Measurements from ENCODE around the gene HIRA.
A peak's percentile ranks its signal among the peaks of the same experiment; 100 is the strongest.

Gene HIRA, protein sequence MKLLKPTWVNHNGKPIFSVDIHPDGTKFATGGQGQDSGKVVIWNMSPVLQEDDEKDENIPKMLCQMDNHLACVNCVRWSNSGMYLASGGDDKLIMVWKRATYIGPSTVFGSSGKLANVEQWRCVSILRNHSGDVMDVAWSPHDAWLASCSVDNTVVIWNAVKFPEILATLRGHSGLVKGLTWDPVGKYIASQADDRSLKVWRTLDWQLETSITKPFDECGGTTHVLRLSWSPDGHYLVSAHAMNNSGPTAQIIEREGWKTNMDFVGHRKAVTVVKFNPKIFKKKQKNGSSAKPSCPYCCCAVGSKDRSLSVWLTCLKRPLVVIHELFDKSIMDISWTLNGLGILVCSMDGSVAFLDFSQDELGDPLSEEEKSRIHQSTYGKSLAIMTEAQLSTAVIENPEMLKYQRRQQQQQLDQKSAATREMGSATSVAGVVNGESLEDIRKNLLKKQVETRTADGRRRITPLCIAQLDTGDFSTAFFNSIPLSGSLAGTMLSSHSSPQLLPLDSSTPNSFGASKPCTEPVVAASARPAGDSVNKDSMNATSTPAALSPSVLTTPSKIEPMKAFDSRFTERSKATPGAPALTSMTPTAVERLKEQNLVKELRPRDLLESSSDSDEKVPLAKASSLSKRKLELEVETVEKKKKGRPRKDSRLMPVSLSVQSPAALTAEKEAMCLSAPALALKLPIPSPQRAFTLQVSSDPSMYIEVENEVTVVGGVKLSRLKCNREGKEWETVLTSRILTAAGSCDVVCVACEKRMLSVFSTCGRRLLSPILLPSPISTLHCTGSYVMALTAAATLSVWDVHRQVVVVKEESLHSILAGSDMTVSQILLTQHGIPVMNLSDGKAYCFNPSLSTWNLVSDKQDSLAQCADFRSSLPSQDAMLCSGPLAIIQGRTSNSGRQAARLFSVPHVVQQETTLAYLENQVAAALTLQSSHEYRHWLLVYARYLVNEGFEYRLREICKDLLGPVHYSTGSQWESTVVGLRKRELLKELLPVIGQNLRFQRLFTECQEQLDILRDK

DNA sequence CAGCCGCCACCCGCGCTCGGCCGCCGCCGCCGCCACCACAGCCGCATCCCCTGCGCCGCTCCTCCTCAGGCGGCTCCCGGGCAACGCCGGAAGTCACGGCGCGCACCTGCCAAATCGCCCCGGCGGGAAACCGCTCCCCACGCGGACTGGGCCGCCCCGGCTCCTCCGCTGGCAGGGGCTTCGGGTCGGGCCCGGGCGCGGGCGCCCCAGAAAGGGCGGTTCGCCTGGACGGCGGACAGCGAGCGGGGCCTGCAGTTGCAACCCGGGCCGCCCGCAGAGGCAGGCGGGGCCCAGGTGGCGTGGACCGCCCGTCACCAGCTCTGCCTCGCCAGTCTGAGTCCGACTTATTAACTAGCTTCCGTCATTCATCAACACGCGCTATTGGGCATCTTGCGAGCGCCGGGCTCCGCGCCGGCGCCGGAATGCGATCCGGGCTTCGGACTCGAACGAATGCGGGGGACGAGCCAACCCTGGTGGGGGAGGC lies at the start of gene HIRA:
HIRA (minus strand) TSS at position 85 of the 484 bp plus-strand sequence. CDS start 257 bp downstream, outside the sequence.
- peak; percentile 53 for DNase-seq (ENCODE audit: low spot score)

DNA sequence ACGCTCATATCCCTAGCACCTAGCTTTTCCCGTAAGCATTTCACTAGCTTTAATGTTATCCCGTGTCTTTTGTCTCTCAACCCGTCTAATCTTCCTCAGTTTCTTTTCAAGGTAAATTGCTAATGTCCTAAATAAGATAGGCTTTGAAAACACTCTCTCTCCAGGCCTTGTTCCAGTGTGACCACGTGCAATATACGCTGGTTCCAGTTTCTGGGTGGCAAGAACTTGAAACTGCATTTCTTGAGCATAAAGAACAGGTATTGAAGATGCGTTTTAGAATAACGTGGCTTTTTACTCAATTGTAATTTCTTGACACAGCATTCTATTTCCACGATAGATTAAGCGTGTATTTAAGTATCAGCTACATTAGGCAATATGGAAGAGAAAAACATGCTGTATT lies 49.3 kb upstream of the HIRA start:
- no peak for DNase-seq (ENCODE audit: low spot score)

DNA sequence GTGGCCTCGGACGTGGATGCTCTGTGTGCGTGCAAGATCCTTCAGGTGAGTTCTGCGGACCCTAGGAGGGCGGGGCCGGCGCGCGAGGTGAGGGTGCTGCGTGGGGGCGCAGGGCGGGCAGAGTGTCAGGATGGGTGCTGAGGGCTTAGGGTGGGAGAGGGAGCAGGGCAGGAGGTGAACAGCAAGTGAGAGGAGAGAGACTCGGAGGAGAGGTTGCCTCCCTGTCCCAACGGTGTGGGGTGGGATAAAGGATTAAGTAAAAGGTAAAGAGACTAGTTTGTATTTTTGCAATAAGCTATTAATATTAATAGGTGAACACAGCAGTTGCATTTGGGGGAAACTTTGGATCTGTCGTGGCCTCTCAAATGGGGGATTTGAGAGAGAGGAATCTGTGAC lies 48.6 kb upstream of the HIRA start:
- DNase-seq (ENCODE audit: low spot score), result no peak

DNA sequence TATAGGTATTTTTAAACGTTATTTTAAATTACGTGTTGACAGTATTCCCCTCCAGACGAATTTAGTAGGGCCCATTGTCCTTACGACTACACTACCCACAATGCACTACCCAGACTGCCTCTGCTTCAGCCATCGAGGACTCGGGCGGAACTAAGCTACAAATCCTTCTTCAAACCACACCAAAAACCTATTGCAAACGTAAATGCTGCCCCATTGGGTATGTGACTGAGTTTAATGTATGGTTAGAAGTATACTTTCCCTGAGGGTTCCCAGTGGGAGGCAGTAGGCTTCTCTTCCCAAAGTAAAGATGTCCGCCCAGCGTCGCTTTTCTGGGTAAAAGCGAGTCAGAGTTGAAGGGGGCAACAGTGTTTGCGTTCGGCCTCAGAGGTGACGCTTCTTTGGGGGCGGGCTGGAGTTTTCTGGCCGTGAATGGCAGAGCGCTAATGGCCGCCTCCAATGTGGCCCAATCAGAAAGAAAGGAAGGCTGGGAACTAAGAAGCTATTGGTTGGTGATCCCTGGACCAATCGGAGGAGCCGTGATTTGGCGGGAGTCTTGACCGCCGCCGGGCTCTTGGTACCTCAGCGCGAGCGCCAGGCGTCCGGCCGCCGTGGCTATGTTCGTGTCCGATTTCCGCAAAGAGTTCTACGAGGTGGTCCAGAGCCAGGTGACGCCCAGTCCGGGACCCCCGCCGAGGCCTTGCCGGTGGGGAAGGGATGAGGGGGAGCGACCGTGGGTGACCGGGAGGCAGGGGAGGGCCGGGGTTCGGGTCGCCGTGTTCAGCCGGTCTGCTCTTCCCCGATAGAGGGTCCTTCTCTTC lies 48.0 kb upstream of the HIRA start, which contains the start of gene CDC45:
CDC45 (plus strand) TSS at position 566 of the 818 bp plus-strand sequence; CDS start at position 615, 49 bp downstream.
- peak; percentile 97 for DNase-seq (ENCODE audit: low spot score)

DNA sequence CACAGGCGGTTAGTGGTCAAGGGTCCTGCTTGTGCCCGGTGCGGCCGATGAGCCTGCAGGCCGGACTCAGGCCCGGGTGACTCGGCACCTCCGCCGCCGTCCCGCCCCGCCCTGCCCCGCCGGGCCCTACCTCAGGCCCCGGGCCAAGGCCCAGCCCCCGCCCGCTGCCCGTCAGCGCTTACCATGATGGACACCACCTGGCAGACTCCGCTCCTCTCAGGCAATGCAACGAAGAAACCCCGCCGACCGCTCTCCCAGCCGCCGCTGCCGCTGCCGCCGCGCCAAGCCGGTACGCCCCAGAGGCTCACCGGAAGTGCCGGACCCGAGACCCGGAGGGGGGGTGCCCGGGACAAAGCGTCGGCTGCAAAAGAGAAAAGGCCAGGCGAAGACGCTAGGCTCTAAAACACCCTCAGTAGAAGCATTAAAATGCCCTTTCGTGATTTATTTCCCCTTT lies 47.4 kb upstream of the HIRA start, which contains the start of gene UFD1:
UFD1 (minus strand) TSS at position 293 of the 454 bp plus-strand sequence; CDS start at position 185, 108 bp downstream.
- DNase-seq (ENCODE audit: low spot score), result no peak

DNA sequence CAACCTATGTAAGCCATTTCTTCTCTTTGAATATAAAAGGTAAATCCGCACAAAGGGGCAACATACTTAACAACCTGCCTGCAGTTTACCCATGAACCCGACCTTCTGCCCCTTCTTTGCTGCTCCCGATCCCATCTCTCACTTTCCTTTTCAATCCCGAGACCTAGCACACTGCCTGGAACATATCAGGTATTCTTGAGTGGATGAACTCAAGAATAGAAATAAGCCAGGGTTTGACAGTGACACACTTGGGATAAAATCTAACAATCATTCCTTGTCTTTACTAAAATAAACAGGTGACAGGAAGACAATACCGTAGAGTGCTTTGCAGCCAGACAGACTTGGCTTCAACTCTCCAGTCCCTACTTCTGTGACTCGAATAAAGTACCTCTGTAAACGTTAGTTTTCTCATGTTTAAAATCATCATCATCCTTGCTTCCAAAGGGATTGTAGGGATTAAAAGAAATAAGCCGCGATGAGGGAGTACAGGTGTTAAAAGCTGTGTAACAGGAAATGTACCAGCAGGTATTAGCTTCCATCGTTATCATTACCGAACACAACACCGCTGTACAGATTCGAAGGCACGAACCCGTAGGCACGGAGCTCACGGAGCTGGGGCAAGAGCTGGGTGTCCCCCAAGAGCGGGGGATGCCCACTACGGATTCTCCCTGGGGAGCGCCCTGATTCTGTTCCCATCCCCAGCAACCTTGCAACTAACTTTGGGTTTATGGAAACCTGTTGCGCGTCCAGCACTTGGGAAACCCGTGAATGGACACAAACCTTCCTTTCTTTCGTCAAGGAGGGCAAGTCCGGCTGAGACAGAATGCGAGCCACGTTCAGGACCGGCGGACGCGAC lies 46.7 kb upstream of the HIRA start:
- DNase-seq (ENCODE audit: low spot score), result no peak

DNA sequence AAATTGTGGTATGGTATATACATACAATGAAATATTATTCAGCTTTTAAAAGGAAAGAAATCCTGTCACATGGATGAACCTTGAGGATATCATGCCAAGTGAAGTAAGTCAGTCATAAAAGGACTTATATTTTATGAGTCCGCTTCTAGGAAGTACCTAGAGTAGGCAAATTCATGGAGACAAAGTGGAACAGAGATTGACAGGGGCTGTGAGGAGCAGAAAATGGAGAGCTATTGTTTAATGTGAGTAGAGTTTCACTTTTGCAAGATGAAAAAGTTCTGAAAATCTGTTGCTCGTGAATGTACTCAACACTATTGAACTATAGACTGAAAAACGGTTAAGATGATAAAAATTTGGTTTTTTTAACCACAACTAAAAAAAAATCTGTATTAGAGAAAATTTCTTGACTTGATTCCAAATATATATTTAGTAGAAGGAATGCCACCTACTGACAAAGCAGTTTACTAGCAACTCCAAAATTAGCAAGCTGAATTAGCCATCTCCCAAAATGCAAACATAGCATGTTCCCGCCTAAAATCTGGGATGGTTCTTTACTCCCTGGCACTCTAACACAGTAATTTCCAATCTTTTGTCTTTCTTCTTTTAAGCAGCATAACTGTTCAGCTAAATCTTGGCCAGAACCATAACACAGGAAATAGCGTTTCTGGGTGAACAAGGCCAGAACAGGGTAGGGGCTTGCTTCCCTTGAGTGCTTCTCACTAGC lies 46.0 kb upstream of the HIRA start:
- DNase-seq (ENCODE audit: low spot score), result peak; percentile 14

DNA sequence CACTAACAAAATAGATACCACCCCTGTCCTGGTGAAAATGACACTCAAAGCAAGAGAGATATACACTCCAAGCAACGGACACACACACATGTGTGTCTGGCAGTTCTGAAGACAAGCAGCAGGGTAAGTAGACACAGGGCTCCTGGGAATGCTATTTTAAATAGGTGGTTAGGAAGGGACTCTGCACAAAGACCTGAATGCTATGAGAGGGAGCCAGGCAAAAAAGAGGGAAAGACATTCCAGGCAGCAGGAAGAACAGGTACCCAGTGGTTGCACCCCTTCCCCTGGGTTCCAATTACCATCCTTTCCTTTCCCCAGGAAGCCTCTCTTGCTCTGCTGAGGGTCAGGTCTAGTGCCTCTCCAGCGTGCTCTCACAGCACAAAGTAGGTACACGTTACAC lies 44.5 kb upstream of the HIRA start:
- DNase-seq (ENCODE audit: low spot score), result no peak

DNA sequence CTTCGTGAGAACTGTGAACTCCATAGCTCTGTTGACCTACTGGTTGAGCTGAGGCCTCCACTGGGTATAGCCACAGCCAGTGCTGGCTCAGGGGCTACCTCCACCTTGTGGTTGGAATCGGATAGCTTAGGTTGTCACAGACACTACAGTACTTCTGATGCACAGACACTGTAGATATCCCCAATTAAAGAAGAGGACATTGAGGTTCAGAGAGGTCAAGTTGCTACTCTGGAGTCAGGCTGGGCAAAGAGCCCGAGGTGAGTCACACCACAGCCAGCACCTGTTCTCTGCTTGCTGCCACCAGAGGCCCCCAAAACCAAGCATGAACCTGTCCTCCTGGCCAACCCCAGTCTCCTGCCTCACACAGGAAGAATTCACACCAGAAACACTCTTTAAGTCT lies 42.0 kb upstream of the HIRA start:
- DNase-seq (ENCODE audit: low spot score), result no peak

DNA sequence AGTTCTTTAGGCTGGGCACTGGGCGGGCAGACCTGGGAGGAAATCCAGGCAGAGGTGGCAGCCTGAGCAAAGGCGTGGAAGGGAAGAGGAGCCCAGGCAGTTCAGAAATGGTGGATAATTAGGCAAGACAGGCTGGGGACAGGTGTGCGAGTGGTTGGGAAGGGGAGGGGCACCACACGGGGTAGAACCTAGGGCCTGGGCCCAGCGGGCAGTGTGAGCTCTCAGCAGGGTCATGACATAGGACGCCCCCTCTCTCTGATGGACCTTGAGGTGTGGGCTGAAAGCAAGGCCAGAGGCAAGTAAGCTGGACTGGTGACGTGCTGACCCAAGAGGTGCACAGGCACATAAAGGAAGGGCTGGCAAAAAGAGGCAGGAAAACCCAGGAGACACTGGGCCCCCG lies 40.7 kb upstream of the HIRA start:
- DNase-seq (ENCODE audit: low spot score), result no peak

DNA sequence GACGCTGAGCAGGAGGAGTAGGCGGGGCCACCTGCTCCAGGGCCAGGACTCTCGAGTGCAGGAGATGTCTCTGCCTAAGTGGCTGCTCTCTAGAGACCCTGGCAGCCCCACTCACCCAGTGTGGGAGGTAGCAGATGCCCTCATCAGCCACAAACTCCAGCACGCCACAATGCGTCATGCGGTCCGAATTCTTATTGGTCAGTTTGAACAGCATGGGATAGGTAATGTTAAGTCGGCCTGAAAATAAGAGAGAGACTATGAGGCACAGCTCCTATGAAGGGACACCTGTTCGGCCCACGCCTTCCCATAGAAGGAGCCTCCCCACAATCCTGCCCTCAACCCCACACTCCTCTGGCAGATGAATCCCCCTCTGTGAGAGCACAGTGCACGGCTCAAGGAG lies 40.0 kb upstream of the HIRA start:
- no peak for DNase-seq (ENCODE audit: low spot score)

DNA sequence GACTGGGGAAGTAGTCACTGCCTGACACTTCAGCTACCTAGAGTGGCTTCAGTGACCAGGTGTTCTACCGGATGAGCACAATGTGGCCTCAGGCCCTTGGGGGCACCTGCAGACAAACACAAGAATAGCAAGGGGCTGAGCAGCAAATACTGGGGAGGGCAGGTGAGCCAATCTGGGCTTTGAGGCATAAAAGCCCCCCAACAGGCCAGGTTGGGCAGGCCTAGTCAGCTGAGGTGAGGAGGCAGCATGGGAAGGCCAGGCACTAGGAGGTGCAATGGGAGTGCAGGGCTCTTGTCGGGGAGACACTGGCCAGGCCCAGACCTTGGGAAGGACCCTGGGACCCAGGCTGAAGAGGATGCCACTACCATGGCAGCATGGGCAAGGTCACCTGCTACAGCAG lies 38.5 kb upstream of the HIRA start:
- DNase-seq (ENCODE audit: low spot score), result no peak

DNA sequence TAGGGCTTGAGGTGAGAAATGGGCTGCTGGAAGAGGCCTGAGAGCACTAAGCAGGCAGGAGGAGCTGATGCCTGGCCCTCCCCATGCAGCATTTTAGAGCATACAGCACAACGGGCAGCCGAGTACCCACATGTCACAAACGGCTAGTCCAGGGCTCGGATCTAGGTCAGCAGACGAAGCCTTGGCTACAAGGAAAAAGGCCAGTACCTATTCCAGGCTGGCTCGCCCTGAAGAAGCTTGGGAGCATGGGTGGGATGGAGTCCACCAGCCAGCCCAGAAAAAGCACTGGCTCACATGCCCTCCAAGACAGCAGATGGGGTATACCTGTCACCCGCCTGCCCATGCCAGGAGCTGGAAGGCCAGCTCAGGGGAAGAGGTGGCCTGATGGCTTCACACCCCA lies 37.9 kb upstream of the HIRA start:
- DNase-seq (ENCODE audit: low spot score), result no peak

DNA sequence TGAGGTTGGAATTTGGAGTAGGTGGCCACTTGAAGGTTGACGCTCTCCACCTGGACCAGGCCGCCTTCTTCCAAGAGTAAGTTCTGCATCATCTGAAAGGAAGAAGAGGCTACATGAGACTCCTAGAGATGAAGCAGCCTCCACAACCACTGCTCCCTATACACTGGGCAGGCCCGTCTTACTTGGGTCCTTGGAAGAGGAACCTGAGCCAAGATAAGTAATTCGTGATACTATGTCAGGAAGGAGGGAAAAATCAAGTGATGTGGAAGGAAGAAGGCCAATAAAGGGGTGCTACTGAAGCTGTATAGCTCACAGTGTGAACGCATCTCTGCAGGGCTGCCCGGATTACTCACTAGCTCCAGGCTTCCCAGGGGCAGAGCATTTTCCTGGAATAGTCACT lies 36.4 kb upstream of the HIRA start:
- no peak for DNase-seq (ENCODE audit: low spot score)

DNA sequence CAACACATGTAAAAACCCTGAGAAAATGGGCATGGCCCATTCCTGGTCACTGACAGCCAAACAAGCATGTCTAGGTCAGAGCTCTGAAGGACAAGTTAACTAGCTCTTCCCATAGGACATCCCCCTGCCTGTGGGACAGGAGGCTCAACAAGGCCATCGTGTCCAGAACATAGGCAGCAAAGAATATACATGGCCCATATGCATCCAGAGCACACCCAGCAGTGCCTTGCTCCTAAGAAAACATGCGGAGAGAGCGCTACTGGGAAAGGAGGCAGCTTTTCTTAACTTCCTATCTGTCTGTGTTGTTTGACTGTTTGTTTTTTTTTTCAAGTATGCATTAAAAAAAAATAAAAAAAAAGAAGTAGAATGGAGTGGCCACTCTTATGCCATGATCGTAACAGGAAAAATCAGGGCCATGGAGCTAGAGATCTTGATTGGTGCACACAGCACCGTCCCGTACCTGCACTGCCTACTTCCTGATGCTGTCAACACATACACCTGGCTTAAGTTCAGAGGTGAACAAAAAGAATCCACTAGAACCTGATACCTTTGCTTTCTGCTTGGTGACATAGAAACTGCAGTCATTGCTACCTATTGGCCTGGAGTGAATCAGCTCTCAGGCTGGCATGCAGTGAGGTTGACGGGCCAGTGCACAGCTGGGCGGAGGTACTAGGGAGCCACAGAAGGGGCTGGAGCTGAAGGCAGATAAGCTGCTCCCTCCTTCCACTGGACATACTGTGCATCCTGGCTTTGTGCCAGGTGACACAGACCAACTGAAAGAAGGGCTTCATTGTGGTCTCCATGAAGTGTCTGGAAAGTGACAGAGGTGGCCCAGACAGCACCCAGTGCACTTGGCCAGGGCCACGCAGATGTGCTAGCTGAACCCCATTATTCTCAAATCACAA lies 35.6 kb upstream of the HIRA start:
- DNase-seq (ENCODE audit: low spot score), result no peak

DNA sequence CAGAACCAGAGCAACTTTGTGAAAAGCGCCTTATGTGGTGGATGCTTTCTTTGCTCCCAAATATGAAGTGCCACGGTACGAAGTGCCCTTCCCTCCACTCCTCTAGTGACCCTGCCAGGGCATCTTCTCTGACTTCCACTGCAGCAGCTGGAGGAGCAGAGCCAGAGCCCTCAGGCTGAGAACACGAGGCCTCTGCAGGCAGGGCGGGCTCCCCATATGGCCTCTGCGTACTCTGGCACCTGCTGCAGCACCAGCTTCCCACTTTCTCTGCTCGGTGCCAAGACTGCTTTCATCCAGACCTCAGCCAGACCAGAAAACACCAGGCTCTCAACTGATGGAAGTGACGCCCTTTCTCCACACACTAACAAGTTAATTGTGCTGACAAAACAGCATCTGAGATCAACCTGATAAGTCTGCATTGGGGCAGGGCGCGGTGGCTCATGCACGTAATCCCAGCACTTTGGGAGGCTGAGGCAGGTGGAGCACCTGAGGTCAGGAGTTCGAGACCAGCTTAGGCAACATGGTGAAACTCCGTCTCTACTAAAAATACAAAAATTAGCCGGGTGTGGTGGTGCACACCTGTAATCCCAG lies 34.7 kb upstream of the HIRA start:
- no peak for DNase-seq (ENCODE audit: low spot score)

DNA sequence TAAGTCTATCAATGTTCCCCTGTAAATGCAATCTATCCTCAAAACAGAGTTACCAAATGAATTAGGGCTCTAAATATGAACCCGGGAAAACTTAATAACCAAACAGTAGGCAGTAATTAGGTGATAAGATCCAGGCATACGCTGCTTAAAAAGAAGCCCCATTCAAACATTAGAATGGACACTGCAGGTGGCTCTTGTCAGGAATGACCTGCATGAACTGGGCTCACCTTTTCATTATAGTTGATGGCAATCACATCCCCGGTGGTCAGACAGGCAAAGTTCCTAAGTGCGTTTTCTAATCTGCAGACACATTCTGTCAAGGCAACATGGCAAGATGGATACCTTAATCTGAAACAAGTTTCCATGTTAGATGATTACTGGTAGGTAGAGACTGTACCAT lies 33.4 kb upstream of the HIRA start:
- DNase-seq (ENCODE audit: low spot score), result no peak

DNA sequence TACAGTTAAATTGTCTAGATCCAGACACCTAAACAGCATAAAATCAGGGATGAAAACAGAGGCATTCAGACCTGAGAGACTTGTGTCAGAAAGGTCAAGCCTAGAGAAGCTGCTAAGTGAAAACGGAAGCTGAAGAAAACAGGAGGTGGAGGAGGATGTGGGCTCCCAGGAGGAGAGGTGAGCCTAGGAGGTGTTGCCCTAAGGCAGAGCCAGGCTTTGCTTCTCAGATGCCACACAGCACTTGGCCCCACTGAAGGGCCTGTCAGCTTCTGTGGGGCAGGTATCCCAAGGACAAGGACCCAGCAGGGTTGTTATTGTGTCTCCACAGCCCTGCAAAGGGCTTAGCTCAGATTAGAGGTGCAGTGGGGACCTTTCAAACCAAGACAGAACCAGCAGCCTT lies 33.0 kb upstream of the HIRA start:
- DNase-seq (ENCODE audit: low spot score), result no peak
